Vagina (tissue), 2 donors: ENCODE measurements around the gene NOL4L. TPM values are rescaled to one million over a fixed set of nuclear protein-coding genes. Genes with fewer than 3 reads are reported as not detected.

Source experiments
- DNase-seq, 2 donors: peaks; one replicate each; pipeline ENCODE4 v3.0.0-alpha.2; 2017; ENCODE audit errors: extremely low spot score in 2 of 2
- H3K27ac ChIP-seq: fragments of 200-600 bp; sonication (generic); one replicate; pipeline ENCODE4 v1.5.1; 2019
- H3K27me3 ChIP-seq: fragments of 200-600 bp; sonication (generic); one replicate; pipeline ENCODE4 v1.5.1; 2019
- H3K36me3 ChIP-seq, 2 donors: fragments of 200-600 bp; sonication (generic); one replicate each; pipeline ENCODE4 v1.5.1; 2017 to 2019
- H3K4me1 ChIP-seq: fragments of 200-600 bp; sonication (generic); one replicate; pipeline ENCODE4 v1.5.1; 2019
- H3K4me3 ChIP-seq, 2 donors: fragments of 200-600 bp; sonication (generic); 1 replicate in 1 of 2; 2 replicates in 1 of 2; pipeline ENCODE4 v1.5.1; 2016 to 2019
- H3K9me3 ChIP-seq: fragments of 200-600 bp; sonication (generic); one replicate; pipeline ENCODE4 v1.5.1; 2019
- CTCF ChIP-seq, 3 experiments: fragments of 450-650 bp in 2 of 3; fragments of 200-600 bp in 1 of 3; sonication (generic) in 1 of 3; IDR thresholded peaks; one replicate each; pipeline ENCODE4 v1.5.1; 2017 to 2019; ENCODE audit warnings: antibody characterized with exemption in 3 of 3, mild to moderate bottlenecking in 2 of 3, moderate library complexity in 2 of 3
- POLR2A ChIP-seq, 2 donors: fragments of 450-650 bp; IDR thresholded peaks; one replicate each; pipeline ENCODE4 v1.6.1; 2017; ENCODE audit warnings: antibody characterized with exemption in 2 of 2, mild to moderate bottlenecking in 2 of 2, moderate library complexity in 2 of 2
- POLR2AphosphoS5 ChIP-seq, 2 donors: sonication (generic); formaldehyde crosslinking; IDR thresholded peaks; one replicate each; pipeline ENCODE4 v1.9.0; 2017; ENCODE audit warnings: antibody characterized with exemption in 2 of 2, mild to moderate bottlenecking in 2 of 2, low read depth in 1 of 2; ENCODE audit not compliant: insufficient read depth in 1 of 2
- intact Hi-C: fragments of 100-400 bp; cut with DNase I; formaldehyde crosslinking; loops from one replicate; pipeline ENCODE4 v1.15.1; 2023
- total RNA-seq: library from RNA; depleted of rRNA; stranded (reverse); fragments of >200 nt; gene quantifications from one replicate; pipeline ENCODE4 v1.2.3, GENCODE V29; 2016

The NOL4L gene
- total RNA-seq, 1 donor from 2014 or later, result 17.9 TPM

- Histone ChIP-seq H3K27me3 (no peaks in the 10 kb centered on the region), H3K27ac (no peak overlapping the region), H3K9me3 (no peaks in the 10 kb centered on the region), H3K36me3 (no peaks in the 10 kb centered on the region), H3K4me1 (no peaks in the 10 kb centered on the region), H3K4me3 (no peak overlapping the region)
- DNase-seq, result no peak
- TF ChIP-seq POLR2AphosphoS5 (IDR thresholded peaks at IDR 0.05; ENCODE audit: insufficient read depth in 1 of 2, low read depth in 1 of 2), result no peak
- TF ChIP-seq CTCF (IDR thresholded peaks at IDR 0.05), result no peak
- TF ChIP-seq POLR2A (IDR thresholded peaks at IDR 0.05), result no peak
- intact Hi-C loops, result no loop called here
These were observed 28.3 kb upstream of the NOL4L start for GRCh38 chr20:32613192-32614053.

GRCh38 chr20:32612351-32613191 lies 27.4 kb upstream of the NOL4L start:
- Histone ChIP-seq H3K27ac (no peak overlapping the region), H3K9me3 (no peaks in the 10 kb centered on the region), H3K4me3 (no peak overlapping the region), H3K36me3 (no peaks in the 10 kb centered on the region), H3K4me1 (no peaks in the 10 kb centered on the region), H3K27me3 (no peaks in the 10 kb centered on the region)
- no peak for DNase-seq
- TF ChIP-seq POLR2A (IDR thresholded peaks at IDR 0.05) (no peak), POLR2AphosphoS5 (IDR thresholded peaks at IDR 0.05; ENCODE audit: insufficient read depth in 1 of 2, low read depth in 1 of 2) (no peak)
- intact Hi-C loops, result no loop called here

- Histone ChIP-seq H3K4me3 (no peak overlapping the region), H3K27me3 (no peaks in the 10 kb centered on the region), H3K9me3 (no peaks in the 10 kb centered on the region), H3K36me3 (no peaks in the 10 kb centered on the region), H3K4me1 (no peaks in the 10 kb centered on the region), H3K27ac (no peak overlapping the region)
- intact Hi-C loops, result no loop called here
- TF ChIP-seq POLR2A (IDR thresholded peaks at IDR 0.05), result no peak
- TF ChIP-seq POLR2AphosphoS5 (IDR thresholded peaks at IDR 0.05; ENCODE audit: insufficient read depth in 1 of 2, low read depth in 1 of 2), result no peak
- no peak for TF ChIP-seq CTCF (IDR thresholded peaks at IDR 0.05)
- DNase-seq, result no peak
These were observed 26.7 kb upstream of the NOL4L start for GRCh38 chr20:32611868-32612267.

- no peak for TF ChIP-seq CTCF (IDR thresholded peaks at IDR 0.05)
- no peak for TF ChIP-seq POLR2A (IDR thresholded peaks at IDR 0.05)
- TF ChIP-seq POLR2AphosphoS5 (IDR thresholded peaks at IDR 0.05; ENCODE audit: insufficient read depth in 1 of 2, low read depth in 1 of 2), result no peak
- H3K4me3 ChIP-seq, result no peak overlapping the region
- DNase-seq, result no peak
- H3K9me3 ChIP-seq, result no peaks in the 10 kb centered on the region
- H3K36me3 ChIP-seq, result no peaks in the 10 kb centered on the region
- H3K27ac ChIP-seq, result no peak overlapping the region
- no peaks in the 10 kb centered on the region for H3K27me3 ChIP-seq
- no peaks in the 10 kb centered on the region for H3K4me1 ChIP-seq
- intact Hi-C loops, result no loop called here
These were observed 26.2 kb upstream of the NOL4L start for GRCh38 chr20:32611286-32611685.

GRCh38 chr20:32610472-32611218 lies 25.5 kb upstream of the NOL4L start:
- Histone ChIP-seq H3K27ac (no peak overlapping the region), H3K4me3 (no peak overlapping the region), H3K9me3 (no peaks in the 10 kb centered on the region), H3K4me1 (no peaks in the 10 kb centered on the region), H3K27me3 (no peaks in the 10 kb centered on the region), H3K36me3 (no peaks in the 10 kb centered on the region)
- no peak for TF ChIP-seq POLR2AphosphoS5 (IDR thresholded peaks at IDR 0.05; ENCODE audit: insufficient read depth in 1 of 2, low read depth in 1 of 2)
- no peak for TF ChIP-seq POLR2A (IDR thresholded peaks at IDR 0.05)
- TF ChIP-seq CTCF (IDR thresholded peaks at IDR 0.05), result no peak
- intact Hi-C loops, result no loop called here
- no peak for DNase-seq
